Renal cortex interstitium (tissue), 11 donors: Measurements from ENCODE around the gene ANKRD65. TPM values are rescaled to one million over a fixed set of nuclear protein-coding genes. Genes with fewer than 3 reads are reported as not detected.
A peak's percentile ranks its signal among the peaks of the same experiment; 100 is the strongest.
"Not testable (repeated sequence)": the region's sequence is repeated elsewhere in the genome, so short reads cannot be mapped to it uniquely, and the experiment has no call there.

Experiments used
- DNase-seq, 11 donors: peaks; one replicate each; pipeline ENCODE4 v3.0.0-alpha.2; 2013; ENCODE audit warnings: low read depth in 9 of 11, low spot score in 4 of 11; ENCODE audit errors: extremely low read depth in 1 of 11
- polyA plus RNA-seq, 3 donors: library from polyadenylated mRNA; unstranded; fragments of 120-200 nt; gene quantifications; one replicate each; pipeline ENCODE4 v1.2.1, GENCODE V29; 2013; ENCODE audit not compliant: insufficient read length in 3 of 3

The ANKRD65 gene
- polyA plus RNA-seq, 3 donors, result 8.3 to 14.7 (median 10.6) TPM

DNA sequence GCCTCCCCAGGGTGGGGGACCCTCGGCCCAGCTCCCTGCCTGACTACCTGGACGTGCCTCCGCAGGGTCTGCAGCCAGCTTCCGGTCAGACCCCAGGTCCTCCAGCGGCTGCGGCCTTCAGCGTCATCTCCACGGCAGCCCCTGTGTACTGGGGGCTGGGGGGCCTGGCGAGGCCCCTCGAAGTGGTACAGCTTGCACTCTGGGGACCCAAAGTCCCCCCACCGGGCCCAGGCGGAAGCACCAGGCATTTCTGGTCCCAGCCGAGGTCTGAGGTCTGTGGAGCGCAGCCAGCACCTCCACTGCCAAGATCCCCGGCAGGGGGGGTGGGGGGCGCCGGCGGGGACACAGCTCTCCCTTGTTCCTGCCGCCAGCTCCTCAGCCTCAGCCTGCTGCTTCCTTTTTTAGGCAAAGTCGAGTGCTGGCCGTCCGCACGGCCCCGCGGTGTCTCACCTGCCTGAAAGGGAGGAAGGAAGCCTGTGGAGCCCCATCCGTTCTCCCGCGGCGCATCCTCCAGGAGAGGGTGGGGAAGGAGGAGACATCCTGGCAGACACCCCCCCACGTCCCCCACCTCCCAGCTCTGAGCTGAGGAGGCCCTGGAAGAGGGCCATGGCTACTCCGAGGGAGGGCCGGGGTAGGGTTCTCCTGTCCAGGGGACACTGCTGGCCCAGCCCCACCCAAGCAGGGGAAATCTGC lies 13.2 kb upstream of the ANKRD65 start:
- DNase-seq, result no peak

DNA sequence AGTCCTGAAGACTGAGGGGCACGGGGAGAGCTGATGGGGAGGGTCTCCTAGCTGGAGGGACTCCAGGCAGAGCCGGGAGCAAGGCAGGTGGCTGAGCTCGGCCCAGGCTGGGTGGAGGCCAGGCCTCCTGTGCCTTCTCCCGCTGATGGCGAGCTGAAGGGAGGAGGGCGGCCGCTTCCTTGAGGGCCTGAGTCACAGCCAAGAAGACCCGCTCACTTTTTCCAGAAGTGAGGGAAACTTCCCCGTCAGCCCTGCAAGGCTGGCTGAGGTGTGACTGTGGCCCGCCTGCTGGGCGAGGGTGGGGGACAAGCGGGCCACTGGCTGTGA lies 12.7 kb upstream of the ANKRD65 start:
- no peak for DNase-seq

DNA sequence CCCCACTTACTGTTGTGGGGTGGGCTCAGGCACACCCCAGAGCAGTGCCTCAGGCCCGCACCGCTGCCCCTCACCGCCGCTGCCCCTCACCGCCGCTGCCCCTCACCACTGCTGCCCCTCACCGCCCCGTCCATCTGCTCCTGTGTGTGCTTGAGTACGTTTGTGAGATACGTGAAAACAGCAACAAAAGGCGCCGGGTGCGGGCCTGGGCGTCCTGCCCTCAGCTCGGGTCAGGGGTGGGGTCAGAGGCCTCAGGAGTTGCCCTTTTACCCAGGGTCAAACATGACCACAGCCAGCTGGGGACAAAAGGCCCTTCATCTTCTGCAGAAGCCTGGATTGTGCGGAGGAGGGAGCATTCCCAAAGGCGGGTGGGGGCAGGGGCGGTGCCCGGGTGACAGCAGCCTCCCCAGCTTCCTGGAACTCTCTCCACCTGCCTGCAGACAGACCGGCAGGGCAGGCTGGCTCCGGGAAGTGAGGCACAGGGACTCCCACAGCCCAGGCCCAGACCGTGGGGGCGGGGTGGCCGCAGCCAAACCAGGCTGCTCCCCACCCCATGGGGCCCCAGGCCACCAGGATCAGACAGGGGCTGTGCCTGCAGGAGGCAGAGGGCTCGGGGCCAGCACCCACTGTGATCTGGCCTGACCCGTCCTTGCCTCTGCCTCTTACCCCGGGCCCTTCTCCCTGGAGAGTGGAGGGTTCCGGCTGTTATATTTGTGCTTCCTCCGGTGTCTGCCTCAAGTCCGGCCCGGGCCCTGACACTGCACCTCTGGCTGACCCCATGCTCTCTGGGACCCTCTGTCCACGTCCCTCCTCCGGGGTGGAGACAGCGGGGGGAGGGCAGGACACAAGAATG lies 12.1 kb upstream of the ANKRD65 start:
- DNase-seq, result peak in 1 of 11 donors; percentile 67

DNA sequence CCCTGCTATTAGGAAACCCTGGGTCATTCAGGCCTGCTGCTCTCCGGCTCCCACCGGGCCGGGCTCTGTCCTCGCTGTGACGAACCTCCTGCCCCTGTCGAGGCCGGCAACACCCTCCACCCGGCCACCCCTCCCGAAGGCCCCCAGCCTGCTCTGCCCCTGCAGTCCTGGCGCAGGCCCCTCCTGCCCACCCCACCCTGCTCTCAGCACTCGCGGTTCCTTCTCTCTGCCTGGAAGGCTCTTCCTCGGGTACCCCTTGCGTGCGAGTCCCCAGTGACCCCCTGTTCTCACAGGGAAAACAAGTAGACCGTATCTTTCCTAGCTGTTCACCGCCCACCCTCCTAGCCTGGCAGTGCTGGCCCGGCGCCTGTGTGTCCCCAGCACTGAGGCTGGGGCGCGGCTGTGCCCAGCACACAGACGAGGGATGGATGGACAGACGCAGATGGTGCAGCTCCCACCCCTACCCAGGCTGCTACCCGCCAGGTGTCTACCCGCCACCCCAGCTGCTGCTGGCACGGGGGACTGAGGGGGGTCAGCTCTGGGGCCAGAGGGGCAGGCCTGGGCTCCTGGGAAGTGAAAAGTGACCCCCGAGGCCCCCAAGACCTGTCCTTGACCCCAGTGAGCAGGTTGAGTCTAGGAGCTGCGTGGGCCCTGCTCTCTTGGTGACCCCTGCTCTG lies 11.3 kb upstream of the ANKRD65 start:
- no peak for DNase-seq

DNA sequence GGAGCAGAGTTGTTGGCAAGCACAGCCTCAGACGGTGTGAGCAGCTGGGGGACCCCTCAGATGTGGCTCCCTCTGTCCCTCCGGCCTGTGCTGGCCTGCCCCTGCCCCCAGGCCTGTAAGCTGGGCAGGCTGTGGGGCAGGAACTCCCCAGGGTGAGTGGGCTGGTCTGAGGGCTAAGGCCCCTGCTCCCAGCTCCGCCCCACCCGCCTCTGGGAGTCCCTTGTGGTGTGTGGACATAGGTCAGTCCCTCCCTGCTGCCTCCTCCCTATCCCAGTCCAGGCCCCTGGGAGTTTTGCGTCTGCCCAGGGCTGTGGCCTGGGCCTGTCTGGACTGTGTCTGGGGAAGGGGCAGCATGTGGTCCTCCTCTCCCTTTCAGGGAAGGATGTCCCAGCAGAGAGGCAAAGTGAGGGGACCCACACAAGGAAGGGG lies 10.8 kb upstream of the ANKRD65 start:
- no peak for DNase-seq

DNA sequence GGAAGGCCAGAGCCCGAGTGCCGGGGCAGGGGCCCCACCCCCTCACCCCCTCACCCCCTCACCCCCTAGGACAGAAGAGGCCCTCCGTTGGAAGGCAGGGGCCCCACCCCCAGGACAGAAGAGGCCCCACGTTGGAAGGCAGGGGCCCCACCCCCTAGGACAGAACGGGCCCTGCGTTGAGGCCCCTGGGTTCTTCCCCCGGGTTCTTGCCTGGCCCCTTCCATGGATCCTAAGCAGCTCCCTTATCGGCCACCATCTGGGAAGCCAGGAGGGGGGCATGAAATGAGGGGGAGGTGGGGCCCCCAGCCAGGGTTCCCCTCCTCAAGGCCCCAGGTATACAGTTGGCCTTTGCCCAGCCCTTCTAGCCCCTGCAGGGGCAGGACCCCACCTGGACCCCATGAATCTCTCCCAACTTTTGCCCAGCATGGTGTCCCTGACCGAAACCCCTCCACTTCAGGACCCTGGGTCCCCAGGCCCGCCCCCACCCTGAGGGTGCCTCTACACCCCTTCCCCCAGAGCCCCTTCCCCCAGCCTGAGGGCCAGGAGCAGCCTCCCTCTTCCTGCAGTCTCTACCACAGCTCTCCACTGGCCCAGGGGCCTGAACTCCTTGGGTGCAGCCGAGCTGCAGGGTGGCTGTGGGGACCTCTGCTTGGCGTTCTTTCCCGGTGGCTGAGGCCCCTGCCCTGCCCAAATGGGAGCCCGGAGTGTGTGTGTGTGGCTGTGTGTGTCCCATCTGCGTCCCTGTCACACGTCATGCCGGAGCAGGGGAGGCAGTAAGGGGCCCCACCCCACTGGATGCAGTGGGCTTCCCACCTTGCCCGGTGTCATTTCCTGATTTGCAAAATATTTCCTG lies 10.1 kb upstream of the ANKRD65 start:
- DNase-seq, result no peak

DNA sequence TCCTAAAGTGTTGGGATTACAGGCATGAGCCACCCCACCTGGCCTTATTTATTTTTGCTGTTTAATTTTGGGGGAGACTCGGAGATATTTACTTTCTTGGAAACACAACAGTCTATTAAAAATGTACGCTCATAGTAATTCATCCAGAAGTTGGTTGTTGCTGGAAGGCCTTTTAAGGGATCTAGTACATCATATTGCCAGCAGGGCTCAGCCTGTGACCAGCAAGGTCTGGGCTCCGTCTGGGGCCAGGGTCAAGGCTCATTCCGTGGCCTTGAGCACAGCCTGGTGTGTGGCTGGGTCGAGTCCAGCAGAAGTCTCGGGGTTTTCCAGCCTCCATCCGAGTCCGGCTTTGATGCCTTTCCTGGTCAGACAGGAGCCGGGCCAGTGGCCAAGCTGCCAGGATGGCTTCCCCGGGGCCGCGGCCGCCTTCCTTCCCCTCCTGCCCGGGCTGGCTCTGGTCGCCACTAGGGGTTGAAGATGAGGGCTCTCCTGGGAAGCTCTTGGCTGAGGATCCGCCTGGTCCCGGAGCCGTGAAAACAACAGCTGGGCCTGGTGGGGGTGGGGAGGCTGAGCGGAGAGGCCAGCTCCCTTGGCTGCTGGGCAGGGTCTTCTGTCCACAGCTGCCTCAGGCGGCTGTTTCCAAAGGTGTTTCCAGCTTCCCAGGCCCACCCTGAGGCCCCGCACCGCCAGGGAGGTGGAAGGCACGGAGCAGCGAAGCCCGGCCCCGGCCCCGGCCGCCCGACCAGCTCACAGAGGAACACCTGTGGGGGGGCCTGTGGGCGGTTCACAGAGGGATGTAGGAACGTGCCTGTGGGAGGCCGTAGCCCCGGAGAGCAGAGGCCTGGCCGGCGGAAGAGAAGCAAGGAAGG lies 9.3 kb upstream of the ANKRD65 start:
- DNase-seq, result no peak

DNA sequence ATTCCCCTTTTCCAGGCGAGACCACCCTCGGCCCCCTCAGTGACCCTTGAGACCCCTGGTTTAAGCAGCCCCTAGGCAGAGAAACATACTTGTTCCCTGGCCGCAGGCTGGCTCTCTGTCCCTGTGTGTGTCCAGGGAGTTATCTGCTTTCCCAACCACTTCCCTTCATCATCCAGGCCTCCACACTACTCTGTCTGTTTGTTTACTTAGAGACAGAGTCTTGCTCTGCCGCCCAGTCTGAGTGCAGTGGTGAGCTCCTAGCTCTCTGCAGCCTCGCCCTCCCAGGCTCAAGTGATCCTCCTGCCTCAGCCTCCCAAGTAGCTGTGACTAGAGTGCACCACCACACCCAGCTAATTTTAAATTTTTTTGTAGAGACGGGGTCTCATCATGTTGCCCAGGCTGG lies 8.6 kb upstream of the ANKRD65 start:
- DNase-seq, result no peak

DNA sequence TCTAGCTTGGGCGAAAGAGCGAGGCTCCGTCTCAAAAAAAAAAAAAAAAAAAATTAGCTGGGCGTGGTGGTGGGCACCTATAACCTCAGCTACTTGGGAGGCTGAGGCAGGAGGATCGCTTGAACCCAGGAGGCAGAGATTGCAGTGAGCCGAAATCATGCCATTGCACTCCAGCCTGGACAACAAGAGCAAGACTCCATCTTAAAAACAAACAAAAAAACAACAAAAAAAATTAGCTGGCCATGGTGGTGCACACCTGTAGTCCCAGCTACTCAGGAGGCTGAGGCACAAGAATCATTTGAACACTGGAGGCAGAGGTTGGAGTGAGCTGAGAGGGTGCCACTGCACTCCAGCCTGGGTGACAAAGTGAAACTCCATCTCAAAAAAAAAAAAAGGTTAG lies 7.9 kb upstream of the ANKRD65 start:
- DNase-seq, result not testable (repeated sequence)

DNA sequence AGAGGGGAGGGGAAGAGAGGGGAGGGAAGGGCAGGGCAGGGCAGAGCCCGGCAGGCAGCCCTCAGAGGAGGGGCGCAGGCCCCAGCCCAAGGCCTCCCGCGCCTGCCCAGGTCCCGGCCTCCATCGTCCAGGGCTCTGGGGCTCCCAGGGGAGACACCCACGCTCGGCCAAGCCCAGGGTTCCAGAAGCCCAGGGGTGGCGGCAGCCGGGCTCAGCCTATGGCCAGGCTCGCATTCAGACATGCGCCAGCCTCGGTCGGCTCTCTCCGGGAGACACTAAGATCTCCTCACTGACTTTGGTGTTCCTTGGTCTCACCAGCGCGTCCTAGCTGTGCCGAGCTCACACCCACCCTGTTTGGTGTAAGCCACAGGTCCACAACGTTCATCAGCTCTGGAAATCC lies 7.1 kb upstream of the ANKRD65 start:
- DNase-seq, result no peak

DNA sequence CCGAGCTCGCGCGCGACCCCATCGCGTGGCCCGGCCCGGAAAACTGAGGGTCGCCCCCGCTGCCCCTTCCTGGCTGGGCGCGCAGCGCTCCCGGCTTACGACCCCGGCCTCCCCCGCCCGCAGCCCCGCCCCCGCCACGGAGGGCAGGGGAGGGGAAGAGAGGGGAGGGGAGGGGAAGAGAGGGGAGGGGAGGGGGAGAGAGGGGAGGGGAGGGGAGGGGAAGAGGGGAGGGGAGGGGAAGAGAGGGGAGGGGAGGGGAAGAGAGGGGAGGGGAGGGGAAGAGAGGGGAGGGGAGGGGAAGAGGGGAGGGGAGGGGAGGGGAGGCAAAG lies 6.7 kb upstream of the ANKRD65 start:
- DNase-seq, result no peak

DNA sequence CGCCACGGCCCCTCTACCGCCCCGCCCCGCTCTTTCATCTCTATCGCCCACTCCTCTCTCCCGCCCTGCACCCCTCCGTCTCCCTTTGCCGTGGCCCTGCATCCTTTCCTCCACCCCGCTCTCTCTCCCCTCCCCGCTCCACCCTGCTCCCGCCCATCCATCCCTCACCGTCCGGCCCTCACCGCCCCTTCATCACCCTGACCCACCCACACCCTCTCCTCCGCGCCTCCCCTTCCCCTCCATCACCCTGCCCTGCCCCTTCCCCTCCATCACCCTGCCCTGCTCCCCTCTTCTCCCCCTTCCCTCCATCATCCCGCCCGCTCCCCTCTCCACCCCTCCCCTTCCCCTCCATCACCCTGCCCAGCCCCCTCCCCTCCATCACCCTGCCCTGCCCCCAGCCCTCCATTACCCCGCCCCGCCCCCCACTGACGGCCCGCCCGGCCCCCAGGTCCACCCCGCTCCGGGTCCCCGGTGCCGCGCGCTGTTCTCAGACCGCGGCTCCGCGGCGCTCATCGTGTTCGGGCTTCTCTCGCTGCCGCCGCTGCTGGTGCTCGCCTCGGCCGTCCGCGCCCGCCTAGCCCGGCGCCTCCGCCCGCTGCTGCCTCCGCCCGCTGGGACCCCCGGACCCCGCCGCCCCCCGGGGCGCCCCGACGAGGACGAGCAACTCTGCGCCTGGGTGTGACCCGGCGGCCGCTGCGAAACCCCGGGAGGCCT lies 6.2 kb upstream of the ANKRD65 start:
- DNase-seq, result no peak

DNA sequence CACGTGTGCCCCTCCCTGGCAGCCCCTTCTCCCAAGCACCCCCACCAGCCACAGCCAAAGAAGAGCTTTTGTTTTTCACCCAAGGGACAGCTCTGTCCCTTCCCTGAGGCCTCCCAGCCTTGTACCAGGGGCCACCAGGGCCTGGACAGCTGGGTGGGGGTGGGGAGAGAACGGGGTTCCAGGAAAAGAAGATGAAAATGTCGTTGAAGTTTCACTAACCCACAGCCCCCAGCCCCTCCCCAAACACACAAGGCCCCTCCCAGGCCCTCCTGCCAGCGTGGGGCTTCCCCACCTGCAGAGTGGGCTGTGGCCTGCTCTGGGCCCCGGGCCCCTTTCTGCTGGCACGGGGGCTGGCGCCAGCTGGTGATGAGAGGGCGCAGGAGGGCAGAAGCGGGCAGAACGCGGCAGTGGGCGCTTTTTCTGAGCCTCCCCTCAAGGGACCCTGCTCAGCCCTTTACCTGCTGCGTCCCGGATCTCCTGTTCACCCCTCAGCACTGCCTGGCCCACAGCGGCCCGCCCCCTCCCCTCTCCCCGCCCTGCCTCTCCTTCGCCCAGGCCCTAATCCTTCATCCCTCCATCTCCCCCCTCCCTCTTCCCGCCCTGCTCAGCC lies 5.5 kb upstream of the ANKRD65 start:
- DNase-seq, result no peak

DNA sequence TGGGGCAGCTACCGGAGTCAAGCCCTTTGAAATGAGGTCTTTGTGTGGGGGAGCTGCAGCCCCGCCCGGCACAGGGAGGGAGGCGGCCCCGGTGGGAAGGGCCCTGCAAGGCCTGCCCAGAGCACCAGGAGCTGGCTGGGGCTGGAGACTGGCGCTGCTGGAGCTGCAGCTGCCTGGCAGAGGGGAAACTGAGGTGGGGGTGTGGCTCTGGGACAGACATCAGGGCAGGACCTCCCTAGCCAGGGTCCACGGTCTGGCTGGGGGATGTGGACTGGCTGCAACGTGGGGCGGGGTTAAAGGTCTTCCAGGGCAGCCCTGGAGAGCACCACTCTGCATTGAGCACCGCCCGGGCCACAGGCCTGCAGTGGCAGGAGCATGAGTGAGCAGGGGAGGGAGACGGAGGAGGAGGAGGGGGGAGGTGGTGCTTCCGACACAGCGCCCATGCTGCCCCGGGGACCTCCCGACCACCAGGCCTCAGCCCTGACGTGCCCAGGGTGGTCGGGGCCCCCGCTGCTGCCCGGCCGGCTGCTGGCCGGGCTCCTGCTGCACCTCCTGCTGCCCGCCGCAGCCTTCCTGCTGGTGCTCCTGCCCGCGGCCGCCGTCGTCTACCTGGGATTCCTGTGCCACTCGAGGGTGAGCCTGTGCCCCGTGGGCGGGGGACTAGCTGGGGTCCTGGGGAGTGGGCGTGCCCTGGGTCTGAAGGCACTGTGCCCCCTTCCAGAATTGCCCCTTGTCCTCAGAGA lies 4.8 kb upstream of the ANKRD65 start:
- DNase-seq, result no peak

DNA sequence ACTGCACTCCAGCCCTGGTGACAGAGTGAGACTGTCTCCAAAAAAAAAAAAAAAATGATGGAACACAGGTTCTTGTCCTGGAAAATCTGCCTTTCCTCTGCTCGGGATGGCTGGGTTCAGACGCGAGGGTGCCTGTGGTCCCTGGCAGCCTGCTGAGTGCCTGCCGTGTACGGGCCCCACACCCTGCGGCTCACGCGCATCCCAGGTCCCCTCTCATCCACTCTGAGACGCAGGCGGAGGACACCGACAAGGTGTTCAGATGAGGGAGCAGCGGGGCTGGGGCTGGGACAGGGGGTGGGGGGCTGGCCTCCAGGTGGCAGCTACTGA lies 4.3 kb upstream of the ANKRD65 start:
- no peak for DNase-seq

DNA sequence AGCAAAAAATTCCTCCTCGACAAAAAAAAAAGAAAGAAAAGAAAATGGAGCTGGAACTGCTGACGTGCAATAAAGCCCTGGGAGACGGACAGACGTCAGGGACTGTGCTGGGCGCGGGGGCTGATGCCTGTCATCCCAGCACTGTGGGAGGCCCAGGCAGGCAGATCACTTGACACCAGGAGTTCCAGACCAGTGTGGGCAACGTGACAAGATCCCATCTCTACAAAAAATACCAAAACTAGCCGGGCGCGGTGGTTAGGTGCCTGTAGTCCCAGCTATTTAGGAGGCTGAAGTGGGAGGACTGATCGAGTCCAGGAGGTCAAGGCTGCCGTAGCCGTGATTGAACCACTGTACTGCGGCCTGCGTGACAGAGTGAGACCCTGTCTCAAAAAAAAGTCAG lies 3.6 kb upstream of the ANKRD65 start:
- DNase-seq, result no peak

DNA sequence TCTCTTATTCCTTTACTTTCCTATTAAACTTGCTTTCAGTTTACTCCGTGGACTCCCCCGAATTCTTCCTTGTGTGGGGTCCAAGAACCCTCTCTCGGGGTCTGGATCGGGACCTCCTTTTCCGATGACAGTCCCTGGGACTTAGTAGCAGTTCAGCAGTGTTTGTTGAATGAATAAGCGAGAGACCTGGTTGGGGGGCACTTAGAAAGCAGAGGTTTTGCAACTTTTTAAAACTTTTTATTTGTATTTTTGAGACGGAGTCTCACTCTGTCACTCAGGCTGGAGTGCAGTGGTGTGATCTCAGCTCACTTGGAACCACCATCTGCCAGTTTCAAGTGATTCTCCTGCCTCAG lies 2.1 kb upstream of the ANKRD65 start:
- DNase-seq, result no peak
